ENCODE results near the gene PHACTR3. TPM values are rescaled to one million over a fixed set of nuclear protein-coding genes. Genes with fewer than 3 reads are reported as not detected.

The PHACTR3 gene
- total and polyA plus RNA-seq, 2 donors: 0.62 to 2.7 TPM

- Histone ChIP-seq H3K4me1 (ENCODE audit: insufficient read depth) (no peaks in the 10 kb centered on the region), H3K36me3 (ENCODE audit: insufficient read depth) (no peaks in the 10 kb centered on the region), H3K27ac (ENCODE audit: low read depth) (no peak overlapping the region), H3K4me3 (ENCODE audit: low read depth, low read length) (no peak overlapping the region)
- no peak for DNase-seq (ENCODE audit: extremely low spot score)
- WGBS: 85% methylated on average over 8 of the region's 8 CpGs
These were observed 210.6 kb downstream of the PHACTR3 start for GRCh38 chr20:59814840-59815340.

DNA sequence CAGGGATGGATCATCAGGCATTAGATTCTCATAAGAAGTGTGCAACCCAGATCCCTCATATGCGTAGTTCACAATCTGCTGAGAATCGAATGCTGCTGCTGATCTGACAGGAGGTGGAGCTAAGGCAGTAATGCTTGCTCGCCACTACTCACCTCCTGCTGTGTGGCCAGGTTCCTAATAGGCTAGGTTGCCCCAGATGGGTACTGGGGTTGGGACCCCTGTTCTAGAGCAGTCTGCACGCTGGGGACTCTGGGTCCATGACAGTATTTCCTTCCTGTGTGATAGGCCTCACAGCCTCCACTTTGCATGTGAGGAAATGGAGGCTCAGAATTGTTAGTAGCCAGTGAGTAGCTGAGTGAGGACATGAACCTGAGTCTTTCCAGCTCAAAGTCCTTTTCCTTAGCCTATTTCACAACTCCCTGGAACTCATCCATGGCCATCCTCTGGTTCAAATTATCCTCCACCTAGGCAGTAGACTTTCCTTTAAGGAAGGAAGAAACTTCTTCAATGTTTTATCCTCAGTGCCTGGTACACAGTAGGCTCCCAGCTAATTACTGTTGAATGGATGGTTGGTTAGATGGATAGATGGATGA lies 211.9 kb downstream of the PHACTR3 start:
- no peak overlapping the region for H3K27ac ChIP-seq (ENCODE audit: low read depth)
- no peaks in the 10 kb centered on the region for H3K4me1 ChIP-seq (ENCODE audit: insufficient read depth)
- no peak overlapping the region for H3K4me3 ChIP-seq (ENCODE audit: low read depth, low read length)
- H3K36me3 ChIP-seq (ENCODE audit: insufficient read depth): no peaks in the 10 kb centered on the region
- 60% methylated on average over 4 of the region's 4 CpGs for WGBS
- no peak for DNase-seq (ENCODE audit: extremely low spot score)

GRCh38 chr20:59817406-59817805 lies 213.1 kb downstream of the PHACTR3 start:
- WGBS: 82% methylated on average over 4 of the region's 4 CpGs
- H3K4me3 ChIP-seq (ENCODE audit: low read depth, low read length): no peak overlapping the region
- no peaks in the 10 kb centered on the region for H3K36me3 ChIP-seq (ENCODE audit: insufficient read depth)
- no peaks in the 10 kb centered on the region for H3K4me1 ChIP-seq (ENCODE audit: insufficient read depth)
- no peak for DNase-seq (ENCODE audit: extremely low spot score)
- H3K27ac ChIP-seq (ENCODE audit: low read depth): no peak overlapping the region

DNA sequence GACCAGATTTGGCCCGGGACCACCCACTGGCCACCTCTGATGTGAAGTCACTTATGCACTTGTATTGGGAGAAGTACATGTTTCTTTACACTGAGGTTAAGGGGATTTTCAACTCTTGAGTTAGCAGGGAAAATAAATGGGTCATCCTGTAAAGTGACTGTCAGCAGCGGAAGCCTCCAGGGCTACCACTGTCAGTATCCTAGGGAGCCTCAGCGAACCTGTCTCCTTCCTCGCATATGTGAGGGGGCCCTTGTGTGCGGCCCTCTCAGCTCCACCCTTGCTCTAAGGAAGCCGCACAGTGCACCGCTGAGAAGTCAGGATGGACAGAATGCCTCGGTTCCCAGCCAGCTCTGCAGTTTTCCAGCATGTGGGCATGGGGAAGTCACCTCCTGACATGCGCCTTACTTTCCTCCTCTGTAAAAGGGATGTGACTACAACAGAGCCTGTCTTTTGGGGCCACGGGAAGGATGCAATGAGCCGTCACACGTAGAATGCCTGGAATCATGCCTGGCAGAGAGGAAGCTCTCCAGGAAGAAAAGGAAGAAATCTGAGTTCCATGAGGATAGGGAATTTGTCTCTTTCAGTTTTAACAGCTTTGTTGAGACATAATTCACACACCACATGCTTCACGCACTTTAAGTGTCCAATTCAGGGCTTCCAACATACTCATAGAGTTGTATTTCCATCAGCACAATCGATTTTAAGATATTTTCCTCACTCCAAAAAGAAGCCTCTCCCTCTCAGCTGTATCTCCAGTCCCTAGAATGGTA lies 213.7 kb downstream of the PHACTR3 start:
- DNase-seq (ENCODE audit: extremely low spot score): no peak
- WGBS: 84% methylated on average over 14 of the region's 14 CpGs
- Histone ChIP-seq H3K4me3 (ENCODE audit: low read depth, low read length) (no peak overlapping the region), H3K36me3 (ENCODE audit: insufficient read depth) (no peaks in the 10 kb centered on the region), H3K4me1 (ENCODE audit: insufficient read depth) (no peaks in the 10 kb centered on the region), H3K27ac (ENCODE audit: low read depth) (no peak overlapping the region)

- Histone ChIP-seq H3K27ac (ENCODE audit: low read depth) (no peak overlapping the region), H3K36me3 (ENCODE audit: insufficient read depth) (no peaks in the 10 kb centered on the region), H3K4me1 (ENCODE audit: insufficient read depth) (no peaks in the 10 kb centered on the region), H3K4me3 (ENCODE audit: low read depth, low read length) (no peak overlapping the region)
- no peak for DNase-seq (ENCODE audit: extremely low spot score)
- 90% methylated on average over 10 of the region's 10 CpGs for WGBS
These were observed 214.6 kb downstream of the PHACTR3 start for GRCh38 chr20:59818911-59819310.

GRCh38 chr20:59819496-59820203 lies 215.3 kb downstream of the PHACTR3 start:
- DNase-seq (ENCODE audit: extremely low spot score): no peak
- Histone ChIP-seq H3K4me3 (ENCODE audit: low read depth, low read length) (no peak overlapping the region), H3K4me1 (ENCODE audit: insufficient read depth) (no peaks in the 10 kb centered on the region), H3K36me3 (ENCODE audit: insufficient read depth) (no peaks in the 10 kb centered on the region), H3K27ac (ENCODE audit: low read depth) (no peak overlapping the region)
- WGBS: 89% methylated on average over 20 of the region's 20 CpGs

DNA sequence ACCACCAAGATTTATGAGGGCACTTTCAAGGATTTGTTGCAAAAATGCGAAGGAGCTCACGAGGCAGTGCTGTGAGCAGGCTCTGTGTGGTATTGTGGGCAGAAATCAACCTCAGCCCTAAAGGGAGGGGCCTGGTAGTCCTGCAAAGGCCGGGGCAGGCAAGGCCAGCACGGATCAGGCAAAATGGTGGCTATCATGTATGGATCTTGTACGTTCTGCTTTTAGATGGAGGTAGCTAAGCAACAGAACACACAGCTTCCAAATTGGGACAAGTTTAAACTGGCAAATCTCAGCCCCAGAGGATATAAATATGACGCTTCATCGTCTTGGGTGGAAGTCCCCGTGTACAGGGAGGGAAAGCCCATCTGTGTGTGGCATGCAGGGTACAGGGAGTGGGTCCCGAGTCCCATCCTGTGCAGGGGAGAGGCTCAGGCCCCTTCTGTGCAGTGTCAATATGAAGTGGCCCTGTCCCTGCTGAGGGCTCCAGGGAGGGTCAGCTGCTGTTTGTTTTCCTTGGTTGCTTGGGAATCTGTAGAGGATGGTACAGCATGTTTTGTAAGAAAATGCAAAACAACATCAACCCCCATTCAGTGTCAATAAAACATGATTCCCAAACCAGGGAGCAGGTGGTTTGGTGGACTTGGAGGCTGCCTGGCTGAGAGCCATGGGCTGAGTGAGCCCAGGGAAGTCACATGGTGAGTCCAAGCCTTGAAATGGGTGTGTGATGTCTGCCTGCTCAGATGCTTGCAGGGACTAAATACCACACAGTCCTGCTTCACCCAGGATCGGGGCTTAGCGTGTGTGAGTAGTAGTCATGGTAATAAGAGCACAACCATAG lies 216.1 kb downstream of the PHACTR3 start:
- WGBS: 45% methylated on average over 11 of the region's 11 CpGs
- DNase-seq (ENCODE audit: extremely low spot score): no peak

GRCh38 chr20:59821201-59821600 lies 216.9 kb downstream of the PHACTR3 start:
- Histone ChIP-seq H3K27ac (ENCODE audit: low read depth) (no peak overlapping the region), H3K4me3 (ENCODE audit: low read depth, low read length) (no peak overlapping the region), H3K36me3 (ENCODE audit: insufficient read depth) (no peaks in the 10 kb centered on the region), H3K4me1 (ENCODE audit: insufficient read depth) (no peaks in the 10 kb centered on the region)
- no peak for DNase-seq (ENCODE audit: extremely low spot score)
- 97% methylated on average over 7 of the region's 7 CpGs for WGBS

More for the DNA sequence above, 216.1 kb downstream of the PHACTR3 start:
- Histone ChIP-seq H3K4me1 (ENCODE audit: insufficient read depth) (no peaks in the 10 kb centered on the region), H3K4me3 (ENCODE audit: low read depth, low read length) (no peak overlapping the region), H3K27ac (ENCODE audit: low read depth) (no peak overlapping the region), H3K36me3 (ENCODE audit: insufficient read depth) (no peaks in the 10 kb centered on the region)

GRCh38 chr20:59821788-59822187 lies 217.4 kb downstream of the PHACTR3 start:
- 79% methylated on average over 19 of the region's 19 CpGs for WGBS
- no peak overlapping the region for H3K4me3 ChIP-seq (ENCODE audit: low read depth, low read length)
- no peak for DNase-seq (ENCODE audit: extremely low spot score)

GRCh38 chr20:59822291-59823029 lies 218.1 kb downstream of the PHACTR3 start:
- WGBS: 82% methylated on average over 21 of the region's 21 CpGs

More at GRCh38 chr20:59821788-59822187, 217.4 kb downstream of the PHACTR3 start:
- no peaks in the 10 kb centered on the region for H3K4me1 ChIP-seq (ENCODE audit: insufficient read depth)
- H3K36me3 ChIP-seq (ENCODE audit: insufficient read depth): no peaks in the 10 kb centered on the region
- H3K27ac ChIP-seq (ENCODE audit: low read depth): no peak overlapping the region

GRCh38 chr20:59823030-59823423 lies 218.7 kb downstream of the PHACTR3 start:
- 76% methylated on average over 9 of the region's 9 CpGs for WGBS
- H3K4me3 ChIP-seq (ENCODE audit: low read depth, low read length): no peak overlapping the region
- no peaks in the 10 kb centered on the region for H3K36me3 ChIP-seq (ENCODE audit: insufficient read depth)
- H3K4me1 ChIP-seq (ENCODE audit: insufficient read depth): no peaks in the 10 kb centered on the region
- DNase-seq (ENCODE audit: extremely low spot score): no peak
- H3K27ac ChIP-seq (ENCODE audit: low read depth): no peak overlapping the region

More at GRCh38 chr20:59822291-59823029, 218.1 kb downstream of the PHACTR3 start:
- Histone ChIP-seq H3K36me3 (ENCODE audit: insufficient read depth) (no peaks in the 10 kb centered on the region), H3K4me1 (ENCODE audit: insufficient read depth) (no peaks in the 10 kb centered on the region), H3K27ac (ENCODE audit: low read depth) (no peak overlapping the region), H3K4me3 (ENCODE audit: low read depth, low read length) (no peak overlapping the region)
- DNase-seq (ENCODE audit: extremely low spot score): no peak

- WGBS: 69% methylated on average over 8 of the region's 8 CpGs
- DNase-seq (ENCODE audit: extremely low spot score): no peak
These were observed 219.3 kb downstream of the PHACTR3 start for GRCh38 chr20:59823491-59824259.

More at GRCh38 chr20:59823491-59824259, 219.3 kb downstream of the PHACTR3 start:
- Histone ChIP-seq H3K4me1 (ENCODE audit: insufficient read depth) (no peaks in the 10 kb centered on the region), H3K36me3 (ENCODE audit: insufficient read depth) (no peaks in the 10 kb centered on the region), H3K4me3 (ENCODE audit: low read depth, low read length) (no peak overlapping the region), H3K27ac (ENCODE audit: low read depth) (no peak overlapping the region)
